HG02970 (cell line): ENCODE results near the gene TBC1D16.

Source experiments
- ATAC-seq: cut with Tn5 transposase; IDR thresholded peaks from one replicate; pipeline ENCODE4 v1.9.1; 2021; ENCODE audit warnings: mild to moderate bottlenecking, moderate library complexity, moderate number of reproducible peaks; ENCODE audit not compliant: unreplicated experiment, low FRiP score

The TBC1D16 gene

GRCh38 chr17:80035687-80035936 is at the start of gene TBC1D16:
Gene TBC1D16, minus strand, starts transcription at chr17:80035872. Its CDS starts 22,325 bp downstream, at chr17:80013547.
- no peak for ATAC-seq

DNA sequence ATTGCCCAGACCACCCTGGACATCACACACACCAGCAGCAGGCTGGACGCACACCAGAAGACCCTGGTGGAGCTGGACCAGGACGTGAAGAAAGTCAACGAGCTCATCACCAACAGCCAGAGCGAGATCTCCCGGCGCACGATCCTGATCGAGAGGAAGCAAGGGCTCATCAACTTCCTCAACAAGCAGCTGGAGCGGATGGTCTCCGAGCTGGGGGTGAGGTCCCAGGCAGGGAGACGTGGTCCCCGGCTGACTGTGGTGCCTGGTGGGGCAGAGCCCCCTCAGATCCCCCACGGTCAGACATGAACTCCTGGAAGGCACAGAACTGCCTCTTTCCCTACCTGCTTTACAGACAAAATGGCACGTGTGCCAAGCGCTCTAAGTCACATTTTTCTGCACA is 49.1 kb upstream of the TBC1D16 start:
- no peak for ATAC-seq

GRCh38 chr17:80083136-80083661 is 47.5 kb upstream of the TBC1D16 start:
- ATAC-seq: no peak

- ATAC-seq: no peak
These were observed 46.9 kb upstream of the TBC1D16 start for GRCh38 chr17:80082403-80083135.

DNA sequence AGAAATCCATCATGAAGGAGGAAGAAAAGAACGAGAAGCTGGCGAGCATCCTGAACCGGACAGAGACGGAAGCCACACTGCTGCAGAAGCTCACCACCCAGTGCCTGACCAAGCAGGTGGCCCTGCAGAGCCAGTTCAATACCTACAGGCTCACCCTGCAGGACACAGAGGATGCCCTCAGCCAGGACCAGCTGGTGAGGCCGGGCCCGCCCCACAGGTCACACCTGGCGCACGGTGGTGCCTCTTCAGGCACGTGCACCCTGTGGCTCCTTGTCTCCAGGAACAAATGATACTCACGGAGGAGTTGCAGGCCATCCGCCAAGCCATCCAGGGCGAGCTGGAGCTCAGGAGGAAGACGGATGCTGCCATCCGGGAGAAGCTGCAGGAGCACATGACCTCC is 45.9 kb upstream of the TBC1D16 start:
- no peak for ATAC-seq

DNA sequence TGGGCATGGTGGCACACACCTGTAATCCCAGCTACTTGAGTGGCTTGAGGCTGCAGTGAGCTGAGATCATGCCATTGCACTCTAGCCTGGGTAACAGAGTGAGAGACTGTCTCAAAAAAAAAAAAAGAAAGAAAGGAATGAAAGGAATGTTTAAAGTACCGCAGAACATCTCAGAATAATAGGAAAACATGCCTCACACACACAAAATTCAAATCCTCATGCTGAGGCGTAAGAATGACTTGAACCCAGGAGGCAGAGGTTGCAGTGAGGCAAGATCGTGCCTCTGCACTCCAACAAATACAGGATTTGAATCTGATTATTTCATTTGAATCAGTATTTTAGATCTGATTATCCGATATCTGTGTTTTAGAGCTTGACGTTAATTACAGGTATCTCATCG is 44.4 kb upstream of the TBC1D16 start:
- ATAC-seq: no peak

DNA sequence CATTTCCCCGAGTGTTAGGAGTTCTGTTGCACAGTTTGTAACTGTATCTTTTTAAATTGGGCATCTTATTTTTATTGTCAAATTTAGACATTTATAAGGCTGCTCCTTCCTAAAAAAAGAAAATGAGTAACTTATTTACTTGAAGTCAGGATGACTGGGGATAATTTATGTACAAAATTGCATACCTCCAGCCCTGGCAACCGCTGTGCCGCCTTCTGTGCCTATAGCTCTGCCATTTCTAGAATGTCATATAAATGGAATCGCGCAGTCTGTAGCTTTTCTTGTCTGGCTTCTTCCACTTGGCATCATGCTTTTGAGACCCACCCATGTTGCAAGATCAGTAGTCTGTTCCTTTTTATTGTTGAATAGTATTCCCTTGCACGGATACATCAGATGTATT is 36.7 kb upstream of the TBC1D16 start:
- no peak for ATAC-seq

DNA sequence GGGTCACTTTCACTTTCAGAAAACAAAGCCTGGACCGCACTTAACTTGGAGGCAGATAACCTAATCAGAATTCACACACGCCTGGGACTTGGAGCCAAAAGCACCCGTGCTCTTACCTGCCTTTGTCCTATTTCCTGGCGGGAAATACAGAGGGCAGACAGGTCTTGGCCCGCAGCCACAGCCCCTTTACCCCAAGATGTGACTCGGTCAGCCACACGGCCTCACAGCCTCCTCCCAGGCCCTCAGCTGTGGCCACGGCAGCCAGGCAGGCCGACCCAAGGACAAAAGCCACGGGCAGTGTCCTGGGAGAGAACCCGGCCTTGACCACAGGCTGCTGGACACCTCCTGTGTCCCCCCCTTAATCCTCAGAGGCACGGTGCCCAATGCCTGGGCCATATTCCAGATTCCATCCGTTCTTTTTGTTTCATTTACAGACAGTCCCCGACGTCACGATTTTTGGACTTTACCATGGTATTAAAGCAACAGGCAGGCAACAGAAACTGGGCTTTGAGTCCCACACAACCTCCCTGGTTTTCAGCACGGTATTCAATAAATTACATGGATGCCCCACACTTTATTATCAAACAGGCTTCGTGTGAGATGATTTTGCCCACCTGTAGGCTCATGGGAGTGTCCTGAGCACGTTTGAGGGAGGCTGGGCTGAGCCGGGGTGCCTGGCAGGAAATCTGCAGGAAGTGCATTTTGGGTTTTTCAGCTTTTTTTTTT is 35.6 kb upstream of the TBC1D16 start:
- ATAC-seq: no peak

DNA sequence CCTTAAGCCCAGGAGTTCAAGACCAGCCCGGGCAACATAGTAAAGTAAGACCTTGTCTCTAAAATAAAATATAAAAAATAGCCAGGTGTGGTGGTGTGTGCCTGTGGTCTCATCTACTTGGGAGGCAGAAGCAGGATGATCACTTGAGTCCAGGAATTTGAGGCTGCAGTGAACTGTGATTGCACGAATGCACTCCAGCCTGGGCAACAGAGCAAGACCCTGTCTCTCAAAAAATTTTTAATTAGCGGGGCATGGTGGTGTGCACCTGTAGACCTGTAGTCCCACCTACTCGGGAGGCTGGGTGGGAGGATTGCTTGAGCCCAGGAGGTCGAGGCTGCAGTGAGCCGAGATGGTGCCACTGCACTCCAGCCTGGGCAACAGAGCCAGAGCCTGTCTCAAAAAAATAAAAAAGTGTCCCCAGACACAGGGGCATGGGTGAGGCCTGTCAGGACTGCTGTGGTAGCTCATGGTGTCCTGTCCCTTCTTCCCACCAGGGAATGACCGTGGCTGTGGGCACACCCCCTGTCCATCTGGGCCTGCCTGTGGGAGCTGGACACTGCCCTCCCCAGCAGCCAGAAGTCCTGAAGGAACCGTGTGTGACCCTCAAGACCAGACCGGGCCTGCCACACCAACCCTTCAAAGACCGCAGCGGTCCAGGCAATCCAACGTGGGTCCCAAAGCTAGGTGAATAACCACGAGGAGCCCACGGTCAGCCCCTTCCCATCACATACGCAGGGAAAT is 34.9 kb upstream of the TBC1D16 start:
- no peak for ATAC-seq

DNA sequence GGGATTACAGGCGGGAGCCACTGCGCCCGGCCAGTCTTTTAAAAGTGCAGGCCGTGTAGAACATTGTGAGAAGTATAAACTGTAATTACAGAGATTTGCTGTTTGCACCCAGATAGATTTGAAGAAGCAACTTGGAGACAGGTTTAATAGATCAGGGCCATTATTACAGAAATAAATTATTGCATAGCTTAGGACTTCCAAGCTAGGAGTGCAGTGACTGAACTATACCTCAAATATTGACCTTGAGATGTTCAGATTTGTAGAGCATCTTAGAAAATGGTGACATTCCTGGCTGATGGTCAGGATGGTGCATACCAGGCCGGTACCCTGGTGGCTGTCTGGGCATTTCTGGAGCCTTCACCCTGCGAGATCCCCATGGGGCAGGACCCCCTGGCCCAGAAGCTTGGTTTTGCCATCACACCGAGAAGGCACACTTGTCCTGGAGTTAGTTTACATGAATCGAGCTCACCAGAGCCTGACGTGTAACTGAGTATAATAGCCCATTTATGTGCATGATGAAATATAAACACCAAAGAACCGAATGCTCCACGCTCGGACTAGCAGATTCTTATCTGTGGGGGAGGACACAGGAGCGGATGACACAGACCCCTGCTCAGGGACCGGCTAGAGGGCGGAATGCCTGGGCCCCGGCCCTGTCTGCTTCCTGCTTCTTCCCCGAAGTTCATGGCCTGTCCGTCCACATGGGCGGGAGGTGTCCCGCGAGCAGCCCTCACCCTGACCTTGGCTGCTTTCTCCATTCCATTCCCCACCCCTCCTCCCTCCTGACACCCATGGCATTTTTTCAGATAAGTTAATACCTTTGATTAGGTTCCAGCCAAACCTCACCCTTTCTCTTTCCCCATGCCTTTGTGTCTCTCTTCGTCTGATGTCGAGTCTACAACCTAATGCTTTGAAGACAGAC is 32.9 kb upstream of the TBC1D16 start:
- no peak for ATAC-seq

DNA sequence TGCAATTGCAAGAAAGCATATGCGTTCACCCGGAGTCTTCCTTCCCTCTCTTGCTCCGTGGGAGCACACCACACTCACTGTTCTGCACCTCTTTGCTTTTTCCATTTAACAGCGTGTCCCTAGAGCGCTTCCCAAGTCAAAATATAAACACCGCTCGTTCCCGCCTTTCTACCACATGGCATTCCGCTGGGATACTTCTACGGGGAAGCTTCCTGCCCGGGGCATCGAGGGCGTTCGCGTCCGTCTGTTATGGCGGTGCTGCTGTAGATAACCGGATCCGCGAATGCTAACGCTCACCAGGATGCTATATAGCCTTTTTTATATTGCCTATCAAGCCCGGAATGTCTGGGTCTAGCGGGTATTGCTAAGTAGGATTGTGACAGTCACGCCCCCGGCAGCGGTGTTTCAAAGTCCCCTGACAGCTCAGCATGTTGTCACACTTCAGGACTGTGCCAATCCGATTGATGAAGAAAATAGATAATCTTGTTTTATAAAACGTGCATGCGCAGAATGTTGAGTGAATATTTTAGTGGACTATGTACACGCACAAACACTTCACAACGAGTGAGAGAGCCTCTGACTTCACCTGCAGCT is 31.8 kb upstream of the TBC1D16 start:
- ATAC-seq: no peak

DNA sequence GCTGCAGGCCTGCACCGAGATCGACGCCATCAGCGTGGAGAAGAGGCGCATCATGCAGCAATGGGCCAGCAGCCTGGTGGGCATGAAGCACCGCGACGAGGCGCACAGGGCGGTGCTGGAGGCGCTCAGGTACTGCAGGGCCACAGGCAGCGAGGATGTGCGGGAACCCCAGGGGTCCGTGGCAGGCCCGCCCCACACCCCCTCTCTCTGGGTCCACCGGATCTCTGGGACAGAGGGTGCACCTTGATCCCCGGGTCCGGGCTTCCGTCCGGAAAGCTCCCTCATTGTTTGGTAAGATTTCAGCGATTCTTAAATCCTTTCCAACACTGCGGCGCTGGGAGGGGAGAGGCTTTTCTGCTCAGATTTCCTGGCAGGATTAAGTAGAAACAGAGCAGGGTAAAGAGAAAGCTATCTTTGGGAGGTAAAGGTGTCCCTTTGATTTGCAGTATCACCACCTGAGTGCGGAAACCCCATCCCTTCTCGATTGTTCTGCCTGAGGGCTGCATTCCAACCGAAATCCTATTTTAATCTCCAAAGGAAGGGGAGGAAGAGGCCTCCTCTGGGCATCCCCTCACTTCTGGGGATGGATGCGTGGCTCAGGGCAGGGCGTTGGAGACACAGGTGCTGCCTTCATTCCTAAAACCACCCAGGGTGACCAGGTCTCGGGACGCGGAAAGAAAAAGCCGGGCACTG is 30.0 kb upstream of the TBC1D16 start:
- ATAC-seq: no peak

- ATAC-seq: no peak
These were observed 29.0 kb upstream of the TBC1D16 start for GRCh38 chr17:80064696-80065095.

DNA sequence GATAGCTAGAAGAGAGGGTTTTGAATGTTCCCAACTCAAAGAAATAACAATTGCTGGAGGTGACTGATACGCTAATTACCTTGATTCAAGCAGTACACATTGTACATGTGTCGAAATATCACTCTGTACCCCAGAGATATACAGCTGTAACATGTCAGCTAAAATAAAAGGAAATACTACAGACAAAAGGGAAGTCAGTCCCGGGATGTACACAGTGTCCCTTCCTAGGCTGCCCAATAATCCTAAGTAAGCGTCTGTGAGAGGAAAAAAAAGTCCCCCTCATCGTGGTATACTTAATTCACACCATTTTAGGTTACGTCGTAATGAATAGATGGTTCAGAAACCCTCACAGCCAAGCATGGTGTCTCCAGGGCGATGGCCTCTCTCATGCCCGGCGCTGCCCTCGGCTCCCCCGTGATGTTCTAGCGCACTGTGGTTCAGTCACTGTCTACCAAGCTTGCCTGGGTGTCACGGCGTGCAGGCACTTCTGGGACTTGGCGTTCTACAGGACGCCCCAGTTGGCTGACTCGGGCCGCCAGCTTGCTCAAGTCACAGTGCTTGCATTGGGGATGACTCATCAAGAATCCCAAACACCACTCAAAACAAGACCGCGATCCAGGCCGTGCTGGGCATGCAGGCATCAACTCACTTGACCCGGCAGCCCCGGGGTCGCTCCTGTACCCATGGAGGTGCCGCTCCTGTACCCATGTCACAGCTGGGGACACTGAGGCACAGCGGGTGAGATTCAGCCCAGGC is 28.3 kb upstream of the TBC1D16 start:
- ATAC-seq: no peak

GRCh38 chr17:80061421-80061820 is 25.7 kb upstream of the TBC1D16 start:
- no peak for ATAC-seq

DNA sequence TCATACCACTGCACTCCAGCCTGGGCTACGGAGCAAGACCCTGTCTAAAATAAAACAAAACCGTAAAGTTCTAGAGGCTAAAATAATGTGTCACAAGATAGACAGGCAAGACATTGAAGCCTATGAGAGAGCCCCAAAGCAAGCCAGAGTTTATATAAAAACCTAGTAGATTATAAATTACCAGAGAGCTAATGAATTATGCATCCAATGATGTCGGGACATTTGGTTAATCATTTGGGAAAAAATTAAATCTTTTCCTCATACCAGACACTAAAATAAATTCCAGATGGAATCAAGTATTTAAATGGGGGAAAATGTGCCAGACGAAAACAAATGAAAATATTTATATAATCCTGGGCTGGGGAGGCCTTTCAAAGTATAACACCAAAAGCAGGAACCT is 25.0 kb upstream of the TBC1D16 start:
- ATAC-seq: no peak

DNA sequence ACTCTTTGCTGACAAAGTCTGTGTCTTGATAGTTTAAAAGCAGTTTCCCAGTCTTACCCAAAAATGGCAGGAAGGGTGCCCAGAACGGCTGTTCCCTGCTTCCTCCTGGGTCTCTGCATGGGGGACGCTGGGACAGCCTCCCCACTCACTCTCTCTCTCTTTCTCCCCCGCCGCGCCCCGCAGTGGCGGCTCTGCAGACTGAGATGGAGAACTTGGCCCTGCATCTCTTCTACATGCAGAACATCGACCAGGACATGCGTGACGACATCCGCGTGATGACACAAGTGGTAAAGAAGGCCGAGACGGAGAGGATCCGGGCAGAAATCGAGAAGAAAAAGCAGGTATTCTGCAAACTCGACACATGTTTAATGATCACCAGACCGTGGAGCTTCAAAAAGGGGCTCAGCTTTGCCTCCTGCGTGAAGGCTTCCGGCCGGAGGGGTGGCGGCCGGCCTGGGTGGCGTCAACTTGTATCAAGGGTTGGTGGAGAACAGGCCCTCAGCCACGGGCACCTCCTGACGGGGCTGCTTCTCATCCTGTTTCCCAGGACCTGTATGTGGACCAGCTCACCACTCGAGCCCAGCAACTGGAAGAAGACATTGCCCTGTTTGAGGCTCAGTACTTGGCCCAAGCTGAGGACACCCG is 22.8 kb upstream of the TBC1D16 start:
- no peak for ATAC-seq

GRCh38 chr17:80055597-80055996 is 19.9 kb upstream of the TBC1D16 start:
- ATAC-seq: no peak
